Suprapubic skin (tissue), 4 donors: ENCODE data around the gene STK25.

ENCODE experiments used
- CTCF ChIP-seq, 2 donors: fragments of 200-600 bp in 1 of 2; fragments of 450-650 bp in 1 of 2; sonication (generic) in 1 of 2; IDR thresholded peaks; one replicate each; pipeline ENCODE4 v1.5.1; 2016 to 2019; ENCODE audit warnings: antibody characterized with exemption in 2 of 2, mild to moderate bottlenecking in 1 of 2, moderate library complexity in 1 of 2
- POLR2A ChIP-seq, 2 donors: fragments of 450-650 bp; IDR thresholded peaks; one replicate each; pipeline ENCODE4 v1.6.1; 2017; ENCODE audit warnings: antibody characterized with exemption in 2 of 2, mild to moderate bottlenecking in 2 of 2, moderate library complexity in 2 of 2
- POLR2AphosphoS5 ChIP-seq, 3 donors: sonication (generic); formaldehyde crosslinking; IDR thresholded peaks; one replicate each; pipeline ENCODE4 v1.6.1; 2017; ENCODE audit warnings: antibody characterized with exemption in 3 of 3

DNA sequence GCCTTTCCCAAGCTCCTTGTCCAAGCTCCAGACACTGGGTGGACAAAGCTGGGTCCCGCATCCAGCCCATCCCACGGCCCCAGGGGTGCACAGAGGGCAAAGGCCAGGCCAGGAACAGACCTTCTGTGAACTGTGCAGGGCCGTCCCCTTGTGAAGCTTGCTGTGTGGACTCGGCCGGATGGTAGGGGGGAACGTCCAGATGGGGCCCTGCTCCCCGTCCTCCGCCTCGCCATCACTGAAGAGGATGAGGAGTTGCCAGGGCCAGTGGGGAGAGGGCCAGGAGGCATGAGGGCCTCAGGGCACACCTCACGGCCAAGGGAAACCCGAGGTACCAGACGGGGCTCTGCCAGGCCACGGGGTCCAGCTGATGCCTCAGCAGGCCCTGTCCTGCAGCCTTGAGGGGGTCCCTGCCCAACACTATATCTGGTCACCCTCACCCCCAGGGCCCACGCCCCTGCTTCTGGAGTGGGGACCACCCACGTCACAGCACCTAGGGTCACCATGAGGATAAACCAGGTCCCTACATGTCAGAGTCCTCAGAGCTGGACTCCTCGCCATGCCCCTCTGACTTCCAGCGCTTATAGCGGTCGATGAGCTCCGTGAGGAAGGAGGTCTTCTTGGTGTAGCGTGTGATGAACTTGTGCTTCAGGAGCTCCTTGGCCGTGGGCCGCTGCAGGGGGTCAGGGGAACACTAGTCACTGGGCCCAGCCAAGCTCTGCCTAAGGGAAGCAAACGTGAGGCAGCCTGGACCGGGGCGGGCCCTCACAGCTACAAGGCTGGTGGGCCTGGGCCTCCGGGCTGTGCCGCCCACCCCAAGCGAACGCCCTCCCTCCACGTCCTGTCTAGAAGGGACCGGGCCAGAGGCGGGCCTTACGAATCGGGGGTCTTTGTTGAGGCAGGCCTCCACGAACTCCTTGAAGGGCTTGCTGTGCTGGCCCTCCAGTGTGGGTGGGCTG lies 10.0 kb downstream of the STK25 start:
- TF ChIP-seq POLR2A (IDR thresholded peaks at IDR 0.05), result no peak
- TF ChIP-seq CTCF (IDR thresholded peaks at IDR 0.05), result no peak
- no peak for TF ChIP-seq POLR2AphosphoS5 (IDR thresholded peaks at IDR 0.05)
